DND-41 (cell line): ENCODE results near the gene AHCYL1.

Experiments
- CTCF ChIP-seq: IDR thresholded peaks from 2 replicates; pipeline ENCODE4 v1.5.1; 2012; ENCODE audit warnings: borderline replicate concordance, low read length, moderate library complexity, mild to moderate bottlenecking; ENCODE audit not compliant: poor library complexity, severe bottlenecking; ENCODE audit errors: extremely low read depth
- EZH2 ChIP-seq: IDR thresholded peaks from 3 replicates; pipeline ENCODE4 v1.6.1; 2012; ENCODE audit warnings: borderline replicate concordance, low read depth, mild to moderate bottlenecking, moderate library complexity, low read length, inconsistent platforms; ENCODE audit not compliant: severe bottlenecking

GRCh38 chr1:109981004-109981335 is 3.6 kb upstream of the AHCYL1 start:
- TF ChIP-seq CTCF: no peak
- TF ChIP-seq EZH2: no peak
